WTC11 (cell line): ENCODE results near the gene PTPRO. TPM values are rescaled to one million over a fixed set of nuclear protein-coding genes. Genes with fewer than 3 reads are reported as not detected.

Experiments
- ATAC-seq: fragments of 200-7000 bp; cut with Tn5 transposase; 2 replicates; pipeline ENCODE4 v1.10.0; 2021; ENCODE audit warnings: mild to moderate bottlenecking, moderate library complexity
- CTCF ChIA-PET: fragments of 300-600 bp; sonication (Branson Sonifier 250); formaldehyde crosslinking; loops from one replicate; lab custom pipeline; 2021; ENCODE audit warnings: antibody characterized with exemption; lab: Charles Lee
- POLR2A ChIA-PET: fragments of 350-600 bp; sonication (Branson Sonifier 250); formaldehyde crosslinking; loops from one replicate; lab custom pipeline; 2021; ENCODE audit warnings: antibody characterized with exemption; lab: Charles Lee
- DNase-seq: peaks from one replicate; pipeline ENCODE4 v3.0.0; 2021; ENCODE audit warnings: low spot score
- H3K27ac Mint-ChIP-seq: 2 replicates; pipeline ENCODE4 v1.8.0; 2021; ENCODE audit warnings: mixed read lengths
- H3K27me3 Mint-ChIP-seq: 2 replicates; pipeline ENCODE4 v1.8.0; 2021; ENCODE audit warnings: low read depth, mild to moderate bottlenecking, moderate library complexity, mixed read lengths
- H3K36me3 Mint-ChIP-seq: 2 replicates; pipeline ENCODE4 v1.8.0; 2021; ENCODE audit warnings: mixed read lengths
- H3K4me1 Mint-ChIP-seq: 2 replicates; pipeline ENCODE4 v1.8.0; 2022; ENCODE audit warnings: mixed read lengths
- H3K4me3 Mint-ChIP-seq: 2 replicates; pipeline ENCODE4 v1.8.0; 2021; ENCODE audit warnings: mild to moderate bottlenecking, moderate library complexity, mixed read lengths
- H3K9me3 Mint-ChIP-seq: 2 replicates; pipeline ENCODE4 v1.8.0; 2021; ENCODE audit warnings: mixed read lengths
- CREB1 ChIP-seq: sonication (generic); formaldehyde crosslinking; IDR thresholded peaks from 2 replicates; pipeline ENCODE4 v1.8.0; 2023; ENCODE audit warnings: mild to moderate bottlenecking, missing genetic modification reagents
- NFYB ChIP-seq: sonication (generic); formaldehyde crosslinking; conservative IDR thresholded peaks from 2 replicates; pipeline ENCODE4 v1.8.0; 2022; ENCODE audit warnings: low read depth, missing genetic modification reagents
- NR1H2 ChIP-seq: sonication (generic); formaldehyde crosslinking; IDR thresholded peaks from 2 replicates; pipeline ENCODE4 v1.9.0; 2021; ENCODE audit warnings: mild to moderate bottlenecking, moderate library complexity, missing genetic modification reagents
- NR3C1 ChIP-seq: sonication (generic); formaldehyde crosslinking; conservative IDR thresholded peaks from 2 replicates; pipeline ENCODE4 v1.8.1; 2023; ENCODE audit warnings: low read depth, mild to moderate bottlenecking, missing genetic modification reagents
- OVOL2 ChIP-seq: fragments of 250-450 bp; sonication (Bioruptor Pico); IDR thresholded peaks from 2 replicates; pipeline ENCODE4 v1.9.0; 2021; ENCODE audit warnings: mild to moderate bottlenecking, borderline replicate concordance
- PRRX2 ChIP-seq: fragments of 250-450 bp; sonication (Bioruptor Pico); IDR thresholded peaks from 2 replicates; pipeline ENCODE4 v1.8.0; 2021; ENCODE audit warnings: mild to moderate bottlenecking
- SP1 ChIP-seq: sonication (generic); formaldehyde crosslinking; conservative IDR thresholded peaks from 2 replicates; pipeline ENCODE4 v1.8.1; 2022; ENCODE audit warnings: missing genetic modification reagents
- total RNA-seq: library from RNA; stranded (reverse); gene quantifications from 3 replicates; pipeline ENCODE4 v1.2.3, GENCODE V29; 2021
- TF ChIP-seq, protein P1 (sequence below): fragments of 250-450 bp; sonication (Bioruptor Pico); IDR thresholded peaks from 2 replicates; pipeline ENCODE4 v1.9.0; 2021; ENCODE audit warnings: mild to moderate bottlenecking, borderline replicate concordance
- TF ChIP-seq, protein P2 (sequence below): sonication (generic); formaldehyde crosslinking; IDR thresholded peaks from 2 replicates; pipeline ENCODE4 v1.8.1; 2022; ENCODE audit warnings: missing genetic modification reagents, borderline replicate concordance
- TF ChIP-seq, protein P3 (sequence below): sonication (generic); formaldehyde crosslinking; IDR thresholded peaks from 2 replicates; pipeline ENCODE4 v1.8.1; 2022; ENCODE audit warnings: low read depth, missing genetic modification reagents, borderline replicate concordance
- TF ChIP-seq, protein P4 (sequence below): sonication (generic); formaldehyde crosslinking; IDR thresholded peaks from 2 replicates; pipeline ENCODE4 v1.8.1; 2023; ENCODE audit warnings: mild to moderate bottlenecking, missing genetic modification reagents, moderate library complexity
- TF ChIP-seq, protein P5 (sequence below): sonication (generic); formaldehyde crosslinking; conservative IDR thresholded peaks from 2 replicates; pipeline ENCODE4 v1.8.1; 2022; ENCODE audit warnings: mild to moderate bottlenecking, missing genetic modification reagents
- TF ChIP-seq, protein P6 (sequence below): sonication (generic); formaldehyde crosslinking; IDR thresholded peaks from 2 replicates; pipeline ENCODE4 v1.8.1; 2023; ENCODE audit warnings: mild to moderate bottlenecking, missing genetic modification reagents
- TF ChIP-seq, protein P7 (sequence below): sonication (generic); formaldehyde crosslinking; IDR thresholded peaks from 2 replicates; pipeline ENCODE4 v1.8.0; 2022; ENCODE audit warnings: mild to moderate bottlenecking, missing genetic modification reagents
- TF ChIP-seq, protein P8 (sequence below): sonication (generic); formaldehyde crosslinking; IDR thresholded peaks from 2 replicates; pipeline ENCODE4 v1.8.0; 2023; ENCODE audit warnings: missing genetic modification reagents, mild to moderate bottlenecking, borderline replicate concordance

Gene PTPRO
- total RNA-seq, 1 experiment from 2014 or later: 1.1 TPM

DNA sequence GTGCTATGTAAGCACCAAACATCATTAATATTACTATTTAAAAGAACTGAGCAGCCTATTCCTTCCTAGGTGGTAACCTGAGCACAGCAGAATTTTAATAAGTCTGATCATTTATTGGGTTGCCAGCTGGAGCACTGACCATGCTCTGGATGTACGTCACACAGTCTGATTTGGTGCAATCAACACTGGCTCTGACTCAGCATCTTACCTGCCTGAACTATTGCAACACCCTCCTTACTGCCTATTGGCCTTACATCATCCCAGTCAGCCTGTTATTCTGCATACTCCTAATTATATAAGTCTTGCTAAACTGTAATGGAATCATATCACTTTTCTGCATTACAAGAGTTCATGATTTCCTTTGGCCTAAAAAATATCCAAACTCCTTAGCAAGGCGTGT, 149.7 kb downstream of the PTPRO start (continued):
- TF ChIP-seq, protein P1, sequence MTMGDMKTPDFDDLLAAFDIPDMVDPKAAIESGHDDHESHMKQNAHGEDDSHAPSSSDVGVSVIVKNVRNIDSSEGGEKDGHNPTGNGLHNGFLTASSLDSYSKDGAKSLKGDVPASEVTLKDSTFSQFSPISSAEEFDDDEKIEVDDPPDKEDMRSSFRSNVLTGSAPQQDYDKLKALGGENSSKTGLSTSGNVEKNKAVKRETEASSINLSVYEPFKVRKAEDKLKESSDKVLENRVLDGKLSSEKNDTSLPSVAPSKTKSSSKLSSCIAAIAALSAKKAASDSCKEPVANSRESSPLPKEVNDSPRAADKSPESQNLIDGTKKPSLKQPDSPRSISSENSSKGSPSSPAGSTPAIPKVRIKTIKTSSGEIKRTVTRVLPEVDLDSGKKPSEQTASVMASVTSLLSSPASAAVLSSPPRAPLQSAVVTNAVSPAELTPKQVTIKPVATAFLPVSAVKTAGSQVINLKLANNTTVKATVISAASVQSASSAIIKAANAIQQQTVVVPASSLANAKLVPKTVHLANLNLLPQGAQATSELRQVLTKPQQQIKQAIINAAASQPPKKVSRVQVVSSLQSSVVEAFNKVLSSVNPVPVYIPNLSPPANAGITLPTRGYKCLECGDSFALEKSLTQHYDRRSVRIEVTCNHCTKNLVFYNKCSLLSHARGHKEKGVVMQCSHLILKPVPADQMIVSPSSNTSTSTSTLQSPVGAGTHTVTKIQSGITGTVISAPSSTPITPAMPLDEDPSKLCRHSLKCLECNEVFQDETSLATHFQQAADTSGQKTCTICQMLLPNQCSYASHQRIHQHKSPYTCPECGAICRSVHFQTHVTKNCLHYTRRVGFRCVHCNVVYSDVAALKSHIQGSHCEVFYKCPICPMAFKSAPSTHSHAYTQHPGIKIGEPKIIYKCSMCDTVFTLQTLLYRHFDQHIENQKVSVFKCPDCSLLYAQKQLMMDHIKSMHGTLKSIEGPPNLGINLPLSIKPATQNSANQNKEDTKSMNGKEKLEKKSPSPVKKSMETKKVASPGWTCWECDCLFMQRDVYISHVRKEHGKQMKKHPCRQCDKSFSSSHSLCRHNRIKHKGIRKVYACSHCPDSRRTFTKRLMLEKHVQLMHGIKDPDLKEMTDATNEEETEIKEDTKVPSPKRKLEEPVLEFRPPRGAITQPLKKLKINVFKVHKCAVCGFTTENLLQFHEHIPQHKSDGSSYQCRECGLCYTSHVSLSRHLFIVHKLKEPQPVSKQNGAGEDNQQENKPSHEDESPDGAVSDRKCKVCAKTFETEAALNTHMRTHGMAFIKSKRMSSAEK (CRISPR knock-in tag): no peak
- TF ChIP-seq OVOL2 (CRISPR knock-in tag) (no peak), NFYB (CRISPR knock-in tag) (no peak), NR1H2 (CRISPR knock-in tag) (no peak), SP1 (CRISPR knock-in tag) (no peak), PRRX2 (no peak)
- TF ChIP-seq, protein P2, sequence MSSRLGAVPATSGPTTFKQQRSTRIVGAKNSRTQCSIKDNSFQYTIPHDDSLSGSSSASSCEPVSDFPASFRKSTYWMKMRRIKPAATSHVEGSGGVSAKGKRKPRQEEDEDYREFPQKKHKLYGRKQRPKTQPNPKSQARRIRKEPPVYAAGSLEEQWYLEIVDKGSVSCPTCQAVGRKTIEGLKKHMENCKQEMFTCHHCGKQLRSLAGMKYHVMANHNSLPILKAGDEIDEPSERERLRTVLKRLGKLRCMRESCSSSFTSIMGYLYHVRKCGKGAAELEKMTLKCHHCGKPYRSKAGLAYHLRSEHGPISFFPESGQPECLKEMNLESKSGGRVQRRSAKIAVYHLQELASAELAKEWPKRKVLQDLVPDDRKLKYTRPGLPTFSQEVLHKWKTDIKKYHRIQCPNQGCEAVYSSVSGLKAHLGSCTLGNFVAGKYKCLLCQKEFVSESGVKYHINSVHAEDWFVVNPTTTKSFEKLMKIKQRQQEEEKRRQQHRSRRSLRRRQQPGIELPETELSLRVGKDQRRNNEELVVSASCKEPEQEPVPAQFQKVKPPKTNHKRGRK (CRISPR knock-in tag): no peak
- TF ChIP-seq, protein P3, sequence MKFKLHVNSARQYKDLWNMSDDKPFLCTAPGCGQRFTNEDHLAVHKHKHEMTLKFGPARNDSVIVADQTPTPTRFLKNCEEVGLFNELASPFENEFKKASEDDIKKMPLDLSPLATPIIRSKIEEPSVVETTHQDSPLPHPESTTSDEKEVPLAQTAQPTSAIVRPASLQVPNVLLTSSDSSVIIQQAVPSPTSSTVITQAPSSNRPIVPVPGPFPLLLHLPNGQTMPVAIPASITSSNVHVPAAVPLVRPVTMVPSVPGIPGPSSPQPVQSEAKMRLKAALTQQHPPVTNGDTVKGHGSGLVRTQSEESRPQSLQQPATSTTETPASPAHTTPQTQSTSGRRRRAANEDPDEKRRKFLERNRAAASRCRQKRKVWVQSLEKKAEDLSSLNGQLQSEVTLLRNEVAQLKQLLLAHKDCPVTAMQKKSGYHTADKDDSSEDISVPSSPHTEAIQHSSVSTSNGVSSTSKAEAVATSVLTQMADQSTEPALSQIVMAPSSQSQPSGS (CRISPR knock-in tag): no peak
- TF ChIP-seq, protein P4, sequence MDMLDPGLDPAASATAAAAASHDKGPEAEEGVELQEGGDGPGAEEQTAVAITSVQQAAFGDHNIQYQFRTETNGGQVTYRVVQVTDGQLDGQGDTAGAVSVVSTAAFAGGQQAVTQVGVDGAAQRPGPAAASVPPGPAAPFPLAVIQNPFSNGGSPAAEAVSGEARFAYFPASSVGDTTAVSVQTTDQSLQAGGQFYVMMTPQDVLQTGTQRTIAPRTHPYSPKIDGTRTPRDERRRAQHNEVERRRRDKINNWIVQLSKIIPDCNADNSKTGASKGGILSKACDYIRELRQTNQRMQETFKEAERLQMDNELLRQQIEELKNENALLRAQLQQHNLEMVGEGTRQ (CRISPR knock-in tag): no peak
- TF ChIP-seq, protein P5, sequence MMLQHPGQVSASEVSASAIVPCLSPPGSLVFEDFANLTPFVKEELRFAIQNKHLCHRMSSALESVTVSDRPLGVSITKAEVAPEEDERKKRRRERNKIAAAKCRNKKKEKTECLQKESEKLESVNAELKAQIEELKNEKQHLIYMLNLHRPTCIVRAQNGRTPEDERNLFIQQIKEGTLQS: no peak
- TF ChIP-seq, protein P6, sequence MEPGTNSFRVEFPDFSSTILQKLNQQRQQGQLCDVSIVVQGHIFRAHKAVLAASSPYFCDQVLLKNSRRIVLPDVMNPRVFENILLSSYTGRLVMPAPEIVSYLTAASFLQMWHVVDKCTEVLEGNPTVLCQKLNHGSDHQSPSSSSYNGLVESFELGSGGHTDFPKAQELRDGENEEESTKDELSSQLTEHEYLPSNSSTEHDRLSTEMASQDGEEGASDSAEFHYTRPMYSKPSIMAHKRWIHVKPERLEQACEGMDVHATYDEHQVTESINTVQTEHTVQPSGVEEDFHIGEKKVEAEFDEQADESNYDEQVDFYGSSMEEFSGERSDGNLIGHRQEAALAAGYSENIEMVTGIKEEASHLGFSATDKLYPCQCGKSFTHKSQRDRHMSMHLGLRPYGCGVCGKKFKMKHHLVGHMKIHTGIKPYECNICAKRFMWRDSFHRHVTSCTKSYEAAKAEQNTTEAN (CRISPR knock-in tag): no peak
- TF ChIP-seq, protein P7, sequence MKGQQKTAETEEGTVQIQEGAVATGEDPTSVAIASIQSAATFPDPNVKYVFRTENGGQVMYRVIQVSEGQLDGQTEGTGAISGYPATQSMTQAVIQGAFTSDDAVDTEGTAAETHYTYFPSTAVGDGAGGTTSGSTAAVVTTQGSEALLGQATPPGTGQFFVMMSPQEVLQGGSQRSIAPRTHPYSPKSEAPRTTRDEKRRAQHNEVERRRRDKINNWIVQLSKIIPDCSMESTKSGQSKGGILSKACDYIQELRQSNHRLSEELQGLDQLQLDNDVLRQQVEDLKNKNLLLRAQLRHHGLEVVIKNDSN: no peak

DNA sequence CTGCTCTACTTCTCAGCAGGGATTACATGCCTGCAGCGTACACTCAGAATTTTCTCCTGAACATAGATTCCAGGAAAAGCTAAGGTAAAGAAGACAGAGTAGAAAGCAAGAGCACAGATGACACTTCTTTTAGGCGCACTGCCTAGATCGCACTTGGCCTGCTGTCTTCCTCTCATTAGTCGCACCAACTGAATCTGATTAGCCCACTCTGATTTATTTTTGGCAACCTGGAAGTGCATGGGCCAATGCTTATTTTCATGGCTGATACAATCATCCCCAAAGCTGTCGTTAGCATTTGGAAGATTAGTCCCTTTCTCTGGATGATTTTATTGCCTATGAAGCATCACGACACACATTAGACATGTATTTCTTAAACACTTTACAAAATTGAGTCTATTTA, 152.5 kb downstream of the PTPRO start:
- no peaks in the 10 kb centered on the region for H3K9me3 Mint-ChIP-seq
- H3K27me3 Mint-ChIP-seq: no peaks in the 10 kb centered on the region
- POLR2A ChIA-PET: no interaction called here
- H3K27ac Mint-ChIP-seq: no peak overlapping the region
- CTCF ChIA-PET: no interaction called here
- 0 out of 2 replicates have a peak, but pooled peaks cover 4% of the 10 kb centered on the region for H3K4me1 Mint-ChIP-seq
- H3K4me3 Mint-ChIP-seq: no peak overlapping the region
- ATAC-seq (no peak), DNase-seq (no peak)
- no peaks in the 10 kb centered on the region for H3K36me3 Mint-ChIP-seq
- TF ChIP-seq CREB1 (CRISPR knock-in tag) (no peak), NR3C1 (CRISPR knock-in tag) (no peak)
- TF ChIP-seq, protein P1 (CRISPR knock-in tag): no peak
- TF ChIP-seq, protein P8, sequence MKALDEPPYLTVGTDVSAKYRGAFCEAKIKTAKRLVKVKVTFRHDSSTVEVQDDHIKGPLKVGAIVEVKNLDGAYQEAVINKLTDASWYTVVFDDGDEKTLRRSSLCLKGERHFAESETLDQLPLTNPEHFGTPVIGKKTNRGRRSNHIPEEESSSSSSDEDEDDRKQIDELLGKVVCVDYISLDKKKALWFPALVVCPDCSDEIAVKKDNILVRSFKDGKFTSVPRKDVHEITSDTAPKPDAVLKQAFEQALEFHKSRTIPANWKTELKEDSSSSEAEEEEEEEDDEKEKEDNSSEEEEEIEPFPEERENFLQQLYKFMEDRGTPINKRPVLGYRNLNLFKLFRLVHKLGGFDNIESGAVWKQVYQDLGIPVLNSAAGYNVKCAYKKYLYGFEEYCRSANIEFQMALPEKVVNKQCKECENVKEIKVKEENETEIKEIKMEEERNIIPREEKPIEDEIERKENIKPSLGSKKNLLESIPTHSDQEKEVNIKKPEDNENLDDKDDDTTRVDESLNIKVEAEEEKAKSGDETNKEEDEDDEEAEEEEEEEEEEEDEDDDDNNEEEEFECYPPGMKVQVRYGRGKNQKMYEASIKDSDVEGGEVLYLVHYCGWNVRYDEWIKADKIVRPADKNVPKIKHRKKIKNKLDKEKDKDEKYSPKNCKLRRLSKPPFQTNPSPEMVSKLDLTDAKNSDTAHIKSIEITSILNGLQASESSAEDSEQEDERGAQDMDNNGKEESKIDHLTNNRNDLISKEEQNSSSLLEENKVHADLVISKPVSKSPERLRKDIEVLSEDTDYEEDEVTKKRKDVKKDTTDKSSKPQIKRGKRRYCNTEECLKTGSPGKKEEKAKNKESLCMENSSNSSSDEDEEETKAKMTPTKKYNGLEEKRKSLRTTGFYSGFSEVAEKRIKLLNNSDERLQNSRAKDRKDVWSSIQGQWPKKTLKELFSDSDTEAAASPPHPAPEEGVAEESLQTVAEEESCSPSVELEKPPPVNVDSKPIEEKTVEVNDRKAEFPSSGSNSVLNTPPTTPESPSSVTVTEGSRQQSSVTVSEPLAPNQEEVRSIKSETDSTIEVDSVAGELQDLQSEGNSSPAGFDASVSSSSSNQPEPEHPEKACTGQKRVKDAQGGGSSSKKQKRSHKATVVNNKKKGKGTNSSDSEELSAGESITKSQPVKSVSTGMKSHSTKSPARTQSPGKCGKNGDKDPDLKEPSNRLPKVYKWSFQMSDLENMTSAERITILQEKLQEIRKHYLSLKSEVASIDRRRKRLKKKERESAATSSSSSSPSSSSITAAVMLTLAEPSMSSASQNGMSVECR: no peak
